ENCODE measurements around the gene CFAP45. TPM values are rescaled to one million over a fixed set of nuclear protein-coding genes. Genes with fewer than 3 reads are reported as not detected.
A peak's percentile ranks its signal among the peaks of the same experiment; 100 is the strongest.

The CFAP45 gene
- total and polyA plus RNA-seq, 9 of the 15 experiments (the other 6 are each of a cell fraction or from before 2014, with no cell fraction given): 0.65 to 2.4 (median 1.5) TPM

DNA sequence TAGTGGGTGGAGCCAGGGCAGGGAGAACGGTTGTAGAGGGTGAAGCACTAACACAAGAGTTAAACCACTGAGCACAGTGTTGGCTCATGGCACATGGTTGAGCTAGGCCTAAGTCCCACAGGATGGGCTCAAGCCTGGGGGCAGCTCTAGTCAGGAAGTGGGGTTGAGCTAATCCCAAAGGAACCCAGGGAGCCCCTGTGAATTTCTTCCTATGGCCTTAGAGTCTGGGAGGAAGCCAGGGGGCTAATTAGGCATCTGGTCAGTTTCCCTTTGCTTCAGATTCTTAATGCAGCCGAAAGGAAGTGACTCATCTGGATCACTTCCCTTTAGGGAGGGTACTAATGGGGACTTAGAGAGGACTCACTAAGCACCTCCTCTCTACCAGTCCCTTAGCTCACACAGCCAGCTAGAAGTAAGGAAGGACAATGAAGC is 10.1 kb downstream of the CFAP45 start (continued):
- TF ChIP-seq POLR2H (tag; IDR thresholded peaks at IDR 0.05; ENCODE audit: low read depth) (no peak), ZNF24 (IDR thresholded peaks at IDR 0.05) (no peak), CREM (IDR thresholded peaks at IDR 0.05; ENCODE audit: low read depth) (no peak), RNF2 (IDR thresholded peaks at IDR 0.05) (no peak), TEAD4 (IDR thresholded peaks at IDR 0.05; ENCODE audit: low read length) (no peak), TEAD4 (CRISPR knock-in tag; IDR thresholded peaks at IDR 0.05; ENCODE audit: borderline replicate concordance) (no peak), ZBTB8A (IDR thresholded peaks at IDR 0.05; ENCODE audit: partially characterized antibody) (no peak), E2F3 (CRISPR knock-in tag; IDR thresholded peaks at IDR 0.05) (no peak), SIN3A (IDR thresholded peaks at IDR 0.05; ENCODE audit: borderline replicate concordance in 2 of 2, control insufficient read depth in 1 of 2, low read depth in 2 of 2, low read length in 2 of 2) (no peak), FOSL1 (tag; conservative IDR thresholded peaks at IDR 0.05) (peak; percentile 93), ATF7 (IDR thresholded peaks at IDR 0.05) (0 out of 2 replicates have a peak, but pooled peaks have one; percentile 21), MIER1 (IDR thresholded peaks at IDR 0.05; ENCODE audit: low read depth) (no peak), SIX5 (IDR thresholded peaks at IDR 0.05; ENCODE audit: borderline replicate concordance in 1 of 2, insufficient read depth in 1 of 2, low read depth in 1 of 2, low read length in 2 of 2) (no peak), DMBX1 (CRISPR knock-in tag; IDR thresholded peaks at IDR 0.05; ENCODE audit: borderline replicate concordance) (peak; percentile 36; the same call in 1 of the 2 replicates), GABPA (tag; conservative IDR thresholded peaks at IDR 0.05; ENCODE audit: low read depth) (peak; percentile 67), BHLHE40 (IDR thresholded peaks at IDR 0.05; ENCODE audit: low read length) (no peak)
- TF ChIP-seq, protein P1, sequence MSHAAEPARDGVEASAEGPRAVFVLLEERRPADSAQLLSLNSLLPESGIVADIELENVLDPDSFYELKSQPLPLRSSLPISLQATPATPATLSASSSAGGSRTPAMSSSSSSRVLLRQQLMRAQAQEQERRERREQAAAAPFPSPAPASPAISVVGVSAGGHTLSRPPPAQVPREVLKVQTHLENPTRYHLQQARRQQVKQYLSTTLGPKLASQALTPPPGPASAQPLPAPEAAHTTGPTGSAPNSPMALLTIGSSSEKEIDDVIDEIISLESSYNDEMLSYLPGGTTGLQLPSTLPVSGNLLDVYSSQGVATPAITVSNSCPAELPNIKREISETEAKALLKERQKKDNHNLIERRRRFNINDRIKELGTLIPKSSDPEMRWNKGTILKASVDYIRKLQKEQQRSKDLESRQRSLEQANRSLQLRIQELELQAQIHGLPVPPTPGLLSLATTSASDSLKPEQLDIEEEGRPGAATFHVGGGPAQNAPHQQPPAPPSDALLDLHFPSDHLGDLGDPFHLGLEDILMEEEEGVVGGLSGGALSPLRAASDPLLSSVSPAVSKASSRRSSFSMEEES (CRISPR knock-in tag; IDR thresholded peaks at IDR 0.05): no peak
- TF ChIP-seq, protein P2, sequence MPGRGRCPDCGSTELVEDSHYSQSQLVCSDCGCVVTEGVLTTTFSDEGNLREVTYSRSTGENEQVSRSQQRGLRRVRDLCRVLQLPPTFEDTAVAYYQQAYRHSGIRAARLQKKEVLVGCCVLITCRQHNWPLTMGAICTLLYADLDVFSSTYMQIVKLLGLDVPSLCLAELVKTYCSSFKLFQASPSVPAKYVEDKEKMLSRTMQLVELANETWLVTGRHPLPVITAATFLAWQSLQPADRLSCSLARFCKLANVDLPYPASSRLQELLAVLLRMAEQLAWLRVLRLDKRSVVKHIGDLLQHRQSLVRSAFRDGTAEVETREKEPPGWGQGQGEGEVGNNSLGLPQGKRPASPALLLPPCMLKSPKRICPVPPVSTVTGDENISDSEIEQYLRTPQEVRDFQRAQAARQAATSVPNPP (IDR thresholded peaks at IDR 0.05; ENCODE audit: borderline replicate concordance, insufficient read depth, insufficient read length): no peak
- TF ChIP-seq, protein P3, sequence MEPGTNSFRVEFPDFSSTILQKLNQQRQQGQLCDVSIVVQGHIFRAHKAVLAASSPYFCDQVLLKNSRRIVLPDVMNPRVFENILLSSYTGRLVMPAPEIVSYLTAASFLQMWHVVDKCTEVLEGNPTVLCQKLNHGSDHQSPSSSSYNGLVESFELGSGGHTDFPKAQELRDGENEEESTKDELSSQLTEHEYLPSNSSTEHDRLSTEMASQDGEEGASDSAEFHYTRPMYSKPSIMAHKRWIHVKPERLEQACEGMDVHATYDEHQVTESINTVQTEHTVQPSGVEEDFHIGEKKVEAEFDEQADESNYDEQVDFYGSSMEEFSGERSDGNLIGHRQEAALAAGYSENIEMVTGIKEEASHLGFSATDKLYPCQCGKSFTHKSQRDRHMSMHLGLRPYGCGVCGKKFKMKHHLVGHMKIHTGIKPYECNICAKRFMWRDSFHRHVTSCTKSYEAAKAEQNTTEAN (CRISPR knock-in tag; IDR thresholded peaks at IDR 0.05): no peak
- TF ChIP-seq, protein P4, sequence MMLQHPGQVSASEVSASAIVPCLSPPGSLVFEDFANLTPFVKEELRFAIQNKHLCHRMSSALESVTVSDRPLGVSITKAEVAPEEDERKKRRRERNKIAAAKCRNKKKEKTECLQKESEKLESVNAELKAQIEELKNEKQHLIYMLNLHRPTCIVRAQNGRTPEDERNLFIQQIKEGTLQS (IDR thresholded peaks at IDR 0.05): peak; percentile 78
- TF ChIP-seq, protein P4 (CRISPR knock-in tag; conservative IDR thresholded peaks at IDR 0.05): peak; percentile 73; the same call in 1 of the 2 replicates
- TF ChIP-seq, protein P5, sequence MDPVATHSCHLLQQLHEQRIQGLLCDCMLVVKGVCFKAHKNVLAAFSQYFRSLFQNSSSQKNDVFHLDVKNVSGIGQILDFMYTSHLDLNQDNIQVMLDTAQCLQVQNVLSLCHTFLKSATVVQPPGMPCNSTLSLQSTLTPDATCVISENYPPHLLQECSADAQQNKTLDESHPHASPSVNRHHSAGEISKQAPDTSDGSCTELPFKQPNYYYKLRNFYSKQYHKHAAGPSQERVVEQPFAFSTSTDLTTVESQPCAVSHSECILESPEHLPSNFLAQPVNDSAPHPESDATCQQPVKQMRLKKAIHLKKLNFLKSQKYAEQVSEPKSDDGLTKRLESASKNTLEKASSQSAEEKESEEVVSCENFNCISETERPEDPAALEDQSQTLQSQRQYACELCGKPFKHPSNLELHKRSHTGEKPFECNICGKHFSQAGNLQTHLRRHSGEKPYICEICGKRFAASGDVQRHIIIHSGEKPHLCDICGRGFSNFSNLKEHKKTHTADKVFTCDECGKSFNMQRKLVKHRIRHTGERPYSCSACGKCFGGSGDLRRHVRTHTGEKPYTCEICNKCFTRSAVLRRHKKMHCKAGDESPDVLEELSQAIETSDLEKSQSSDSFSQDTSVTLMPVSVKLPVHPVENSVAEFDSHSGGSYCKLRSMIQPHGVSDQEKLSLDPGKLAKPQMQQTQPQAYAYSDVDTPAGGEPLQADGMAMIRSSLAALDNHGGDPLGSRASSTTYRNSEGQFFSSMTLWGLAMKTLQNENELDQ (CRISPR knock-in tag; IDR thresholded peaks at IDR 0.05; ENCODE audit: borderline replicate concordance): no peak

Measured in K562 (cell line).